NCI-H82 (cell line): ENCODE measurements around the gene TAPBPL.
"Not testable (repeated sequence)": the region's sequence is repeated elsewhere in the genome, so short reads cannot be mapped to it uniquely, and the experiment has no call there.

Experiments used
- DNase-seq: peaks from one replicate; lab custom pipeline; 2025; lab: John Stamatoyannopoulos, UW

Gene TAPBPL, protein sequence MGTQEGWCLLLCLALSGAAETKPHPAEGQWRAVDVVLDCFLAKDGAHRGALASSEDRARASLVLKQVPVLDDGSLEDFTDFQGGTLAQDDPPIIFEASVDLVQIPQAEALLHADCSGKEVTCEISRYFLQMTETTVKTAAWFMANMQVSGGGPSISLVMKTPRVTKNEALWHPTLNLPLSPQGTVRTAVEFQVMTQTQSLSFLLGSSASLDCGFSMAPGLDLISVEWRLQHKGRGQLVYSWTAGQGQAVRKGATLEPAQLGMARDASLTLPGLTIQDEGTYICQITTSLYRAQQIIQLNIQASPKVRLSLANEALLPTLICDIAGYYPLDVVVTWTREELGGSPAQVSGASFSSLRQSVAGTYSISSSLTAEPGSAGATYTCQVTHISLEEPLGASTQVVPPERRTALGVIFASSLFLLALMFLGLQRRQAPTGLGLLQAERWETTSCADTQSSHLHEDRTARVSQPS

DNA sequence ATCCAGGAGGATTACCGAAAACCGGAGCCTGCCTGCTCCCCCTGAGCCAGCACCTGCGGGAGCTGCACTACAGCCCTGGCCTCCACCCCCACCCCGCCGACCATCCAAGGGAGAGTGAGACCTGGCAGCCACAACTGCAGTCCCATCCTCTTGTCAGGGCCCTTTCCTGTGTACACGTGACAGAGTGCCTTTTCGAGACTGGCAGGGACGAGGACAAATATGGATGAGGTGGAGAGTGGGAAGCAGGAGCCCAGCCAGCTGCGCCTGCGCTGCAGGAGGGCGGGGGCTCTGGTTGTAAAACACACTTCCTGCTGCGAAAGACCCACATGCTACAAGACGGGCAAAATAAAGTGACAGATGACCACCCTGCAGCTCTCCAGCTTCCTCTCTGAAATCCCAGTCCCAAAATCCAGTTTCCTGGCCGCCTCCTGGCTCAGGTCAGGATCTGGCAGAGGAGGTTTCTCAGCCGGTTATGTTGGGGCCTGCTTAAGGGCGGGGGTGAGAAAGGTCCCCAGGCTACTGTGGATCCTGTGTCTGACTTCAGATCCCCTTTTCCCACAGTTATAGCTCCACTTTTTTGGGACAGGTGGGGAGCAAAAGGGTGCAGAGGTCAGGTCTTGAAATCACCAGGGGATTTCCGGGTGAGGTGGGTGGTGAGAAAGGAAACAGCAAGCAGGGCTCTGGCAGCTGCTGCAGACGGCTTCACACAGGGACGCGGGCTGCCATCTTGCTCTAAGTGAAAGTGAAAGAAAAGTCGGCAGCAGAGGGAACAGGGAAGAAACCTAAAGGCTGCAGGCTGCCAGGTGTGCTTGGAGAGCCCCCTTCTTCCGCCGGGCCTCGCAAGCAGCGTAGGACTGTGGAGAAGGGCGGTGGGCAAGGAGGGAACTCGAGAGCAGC, at the start of gene TAPBPL:
Gene TAPBPL (plus strand): TSS at position 695 of the 897 bp plus-strand sequence. CDS start 207 bp downstream, outside the sequence.
- DNase-seq, result peak; percentile 94

DNA sequence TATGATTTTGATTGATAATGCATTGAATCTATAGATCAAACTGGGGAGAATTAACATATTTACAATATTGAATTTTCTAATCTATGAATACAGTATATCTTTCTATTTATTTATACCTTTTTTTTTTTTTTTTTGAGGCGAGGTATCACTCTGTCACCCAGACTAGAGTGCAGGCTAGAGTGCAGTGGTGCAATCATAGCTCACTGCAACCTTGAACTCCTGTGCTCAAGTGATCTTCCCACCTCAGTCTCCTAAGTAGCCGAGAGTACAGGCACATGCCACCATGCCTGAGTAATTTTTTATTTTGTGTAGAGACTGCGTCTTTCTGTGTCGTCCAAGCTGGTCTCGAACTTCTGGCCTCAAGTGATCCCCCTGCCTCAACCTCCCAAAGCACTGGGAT, 47.5 kb upstream of the TAPBPL start:
- no peak for DNase-seq

DNA sequence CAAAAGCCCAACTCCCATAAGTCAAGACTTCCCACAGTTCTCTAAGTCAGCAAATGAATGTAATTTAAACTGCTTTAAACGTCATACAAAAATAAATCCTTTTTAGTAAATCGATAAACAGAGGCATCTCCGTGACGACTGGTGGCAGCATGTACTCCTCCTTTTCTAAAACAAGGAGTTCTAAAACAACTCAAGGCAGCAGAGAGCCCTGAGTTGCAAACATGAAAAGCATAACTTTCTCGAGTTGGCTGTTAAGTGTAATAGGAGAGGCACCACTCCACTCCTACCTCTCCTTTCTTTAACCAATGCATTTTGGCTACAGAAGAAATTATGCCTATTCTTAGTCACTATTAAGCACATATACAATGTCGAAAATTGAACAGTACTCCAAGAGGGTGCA, 45.9 kb upstream of the TAPBPL start:
- DNase-seq, result no peak

DNA sequence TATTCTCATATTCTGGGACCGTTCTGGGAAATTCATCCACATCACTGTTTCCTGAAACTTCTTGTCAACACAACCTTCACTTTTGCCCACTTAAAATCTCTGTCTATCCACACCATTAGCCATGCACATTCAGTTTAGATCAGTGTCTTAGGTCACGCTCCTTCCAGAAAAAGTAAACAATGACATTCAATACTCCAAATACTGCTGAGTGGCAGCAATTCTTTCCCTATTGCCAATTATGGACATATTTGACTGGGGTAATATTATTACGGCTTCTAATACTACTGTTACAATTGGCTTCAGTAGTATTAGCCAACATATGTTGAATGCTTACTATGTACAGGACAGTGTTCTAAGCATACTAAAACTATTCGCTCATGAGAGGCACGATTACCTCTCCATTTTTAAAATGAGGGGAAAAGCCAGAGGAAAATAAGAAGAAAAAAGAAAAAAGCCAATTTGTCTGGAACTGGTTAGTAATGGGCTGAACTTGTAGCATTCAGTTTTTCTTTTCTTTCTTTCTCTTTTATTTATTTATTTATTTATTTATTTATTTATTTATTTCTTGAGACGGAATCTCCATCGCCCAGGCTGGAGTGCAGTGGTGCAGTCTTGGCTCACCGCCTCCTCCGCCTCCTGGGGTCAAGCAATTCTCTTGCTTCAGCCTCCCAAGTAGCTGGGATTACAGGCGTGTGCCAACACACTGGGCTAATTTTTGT, 44.4 kb upstream of the TAPBPL start:
- no peak for DNase-seq

DNA sequence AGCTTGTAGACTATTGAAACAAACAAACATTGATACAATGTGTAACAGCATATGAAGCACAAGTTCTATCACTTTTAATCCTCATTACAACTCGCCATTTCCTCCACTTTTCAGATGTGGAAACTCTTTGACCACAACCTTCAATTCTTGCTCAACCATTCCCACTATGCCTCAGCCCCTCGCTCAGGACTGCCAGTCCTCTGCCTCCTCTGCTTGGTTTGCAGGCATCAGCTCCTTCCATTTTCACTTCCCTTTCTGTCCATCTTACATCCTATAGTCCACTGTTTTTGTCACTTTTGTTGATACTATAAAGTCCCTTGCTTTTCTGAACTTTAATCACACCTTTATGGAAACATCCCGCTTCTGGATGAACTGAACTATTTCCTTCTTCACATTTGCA, 35.2 kb upstream of the TAPBPL start:
- DNase-seq, result no peak

DNA sequence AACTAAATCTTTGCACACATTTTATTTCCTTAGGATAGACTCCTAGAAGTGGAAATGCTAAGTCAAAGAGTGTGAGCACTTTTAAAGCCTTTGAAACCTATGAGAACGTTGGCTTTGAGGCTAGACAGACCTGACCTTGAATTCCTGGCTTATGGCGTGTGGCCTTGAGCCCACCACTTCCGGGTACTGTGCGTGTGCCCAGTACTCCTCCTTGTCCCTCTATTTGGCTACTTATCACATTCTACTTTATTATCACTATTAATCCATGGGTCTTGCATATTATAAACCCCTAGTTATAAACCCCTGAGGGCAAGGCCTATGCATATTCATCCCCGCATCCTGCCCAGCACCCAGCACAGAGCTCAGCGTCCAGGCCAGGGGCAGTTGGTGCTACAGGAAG, 33.0 kb upstream of the TAPBPL start:
- no peak for DNase-seq

DNA sequence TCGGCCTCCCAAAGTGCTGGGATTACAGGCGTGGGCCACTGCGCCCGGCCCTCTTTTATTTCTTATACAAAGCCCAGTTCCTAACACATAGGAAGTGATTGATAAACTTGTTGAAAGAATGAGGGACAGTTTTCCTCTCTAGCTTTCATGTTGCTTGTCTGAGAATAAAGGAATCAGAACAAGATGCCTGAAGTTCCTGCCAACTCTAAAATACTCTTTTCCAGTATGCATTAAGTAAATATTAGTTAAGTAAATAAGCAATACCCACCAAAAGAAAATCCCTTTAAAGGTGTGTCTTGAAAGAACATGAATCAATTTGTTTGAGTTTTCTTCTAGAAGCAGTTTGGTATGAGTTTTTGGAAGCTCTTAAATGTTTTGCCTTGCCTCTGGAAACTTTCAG, 31.5 kb upstream of the TAPBPL start:
- DNase-seq, result no peak

DNA sequence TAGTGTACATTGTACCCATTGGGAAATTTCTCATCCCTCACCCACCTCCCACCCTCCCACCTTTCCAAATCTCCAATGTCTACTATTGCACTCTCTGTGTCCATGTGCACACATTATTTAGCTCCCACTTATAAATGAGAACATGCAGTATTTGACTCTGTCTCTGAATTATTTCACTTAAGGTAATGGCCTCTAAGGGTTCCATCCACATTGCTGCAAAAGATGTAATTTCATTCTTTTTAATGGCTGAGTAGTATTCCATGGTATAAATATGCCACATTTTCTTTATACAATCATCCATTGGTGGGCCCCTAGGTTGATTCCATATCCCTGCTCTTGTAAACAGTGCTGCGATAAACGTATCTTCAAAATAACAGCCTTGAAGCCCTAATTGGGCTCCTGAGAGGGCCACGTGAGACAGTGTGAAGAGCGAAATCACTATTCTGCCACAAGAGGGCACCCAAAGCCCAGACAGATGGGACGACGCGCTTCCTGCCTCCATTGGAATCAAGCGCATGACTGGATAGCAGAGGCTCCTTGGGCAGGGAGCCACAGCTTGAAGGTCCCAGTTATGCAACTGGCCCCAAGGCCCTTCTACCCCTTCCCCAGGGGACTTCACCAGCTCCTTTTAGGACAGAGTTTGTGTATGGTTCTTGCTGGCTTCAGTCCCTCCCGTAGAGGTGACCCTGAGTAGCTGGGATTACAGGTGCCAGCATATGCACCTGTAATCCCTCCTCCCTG, 28.4 kb upstream of the TAPBPL start:
- peak; percentile 97 for DNase-seq

DNA sequence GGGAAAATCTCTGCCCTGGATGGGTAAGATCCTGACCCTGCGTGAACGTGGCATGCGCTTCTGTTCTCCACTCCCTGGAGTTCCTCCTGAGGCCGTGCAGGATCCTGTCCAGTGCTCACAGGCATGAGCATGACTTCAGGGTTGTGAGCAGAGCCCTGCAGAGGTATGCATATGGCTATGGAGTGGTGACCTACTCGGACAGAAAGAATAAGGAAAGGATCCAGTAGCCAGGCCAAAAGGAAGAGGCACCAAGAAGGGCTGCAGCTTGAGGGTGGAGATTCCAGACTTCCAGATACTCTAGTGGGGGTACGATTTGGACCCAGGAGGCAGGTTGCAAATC, 27.9 kb upstream of the TAPBPL start:
- no peak for DNase-seq

DNA sequence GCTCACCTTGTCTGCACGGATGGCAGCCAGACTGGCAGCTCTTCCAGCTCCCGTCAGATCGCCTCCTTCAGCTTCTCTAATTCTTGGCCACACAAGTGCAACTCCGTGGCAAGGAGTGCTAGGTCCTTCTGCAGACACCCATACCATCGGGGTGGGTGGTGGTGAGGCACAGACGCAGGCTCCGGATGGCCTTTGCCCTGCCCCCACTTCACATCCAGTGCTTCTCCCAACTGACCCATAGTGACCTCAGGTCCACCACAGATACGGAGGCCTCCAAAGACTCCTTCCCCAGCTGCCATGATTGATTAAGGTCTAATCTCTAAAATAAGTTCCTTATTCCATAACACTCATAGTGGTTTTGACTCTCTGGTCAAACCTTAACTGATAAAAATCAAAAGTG, 27.0 kb upstream of the TAPBPL start:
- no peak for DNase-seq

DNA sequence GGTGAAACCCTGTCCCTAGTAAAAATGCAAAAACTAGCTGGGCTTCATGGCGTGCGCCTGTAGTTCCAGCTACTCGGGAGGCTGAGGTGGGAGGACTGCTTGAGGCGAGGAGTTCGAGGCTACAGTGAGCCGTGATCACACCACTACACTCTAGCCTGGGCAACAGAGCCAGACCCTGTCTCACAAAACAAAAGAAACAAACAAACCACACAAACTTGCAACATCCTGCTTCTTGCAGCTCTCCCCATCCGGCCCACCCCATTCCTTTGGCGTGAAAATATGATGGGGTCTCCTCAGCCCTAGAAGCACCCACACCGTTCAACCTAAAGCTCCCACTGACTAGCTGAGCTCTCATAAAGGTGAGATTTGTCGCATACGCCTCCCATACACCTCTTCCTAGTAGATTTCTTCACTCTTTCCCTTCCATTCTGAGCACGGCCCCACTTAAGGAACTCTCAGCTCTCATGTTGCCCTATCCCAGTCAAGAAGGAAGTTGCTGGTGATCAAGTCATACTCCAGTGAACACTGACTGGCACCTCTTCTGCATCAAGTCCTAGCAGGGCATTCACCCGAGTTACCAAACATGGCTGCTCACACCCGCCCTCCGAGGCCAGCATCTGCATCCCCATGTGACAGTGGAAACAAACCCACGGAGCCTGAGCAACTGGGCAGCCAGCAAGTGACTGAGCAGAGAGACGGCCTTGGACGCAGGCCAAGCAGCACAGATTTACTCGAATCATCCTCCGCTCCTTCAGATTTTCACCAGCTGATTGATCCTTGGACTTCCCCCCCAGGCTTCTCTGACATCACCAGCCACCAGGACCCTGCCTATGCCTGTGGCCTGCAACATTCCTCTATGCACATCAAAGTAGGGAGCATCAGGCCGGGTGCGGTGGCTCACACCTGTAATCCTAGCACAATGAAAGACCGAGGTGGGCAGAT, 26.0 kb upstream of the TAPBPL start:
- peak; percentile 63 for DNase-seq

DNA sequence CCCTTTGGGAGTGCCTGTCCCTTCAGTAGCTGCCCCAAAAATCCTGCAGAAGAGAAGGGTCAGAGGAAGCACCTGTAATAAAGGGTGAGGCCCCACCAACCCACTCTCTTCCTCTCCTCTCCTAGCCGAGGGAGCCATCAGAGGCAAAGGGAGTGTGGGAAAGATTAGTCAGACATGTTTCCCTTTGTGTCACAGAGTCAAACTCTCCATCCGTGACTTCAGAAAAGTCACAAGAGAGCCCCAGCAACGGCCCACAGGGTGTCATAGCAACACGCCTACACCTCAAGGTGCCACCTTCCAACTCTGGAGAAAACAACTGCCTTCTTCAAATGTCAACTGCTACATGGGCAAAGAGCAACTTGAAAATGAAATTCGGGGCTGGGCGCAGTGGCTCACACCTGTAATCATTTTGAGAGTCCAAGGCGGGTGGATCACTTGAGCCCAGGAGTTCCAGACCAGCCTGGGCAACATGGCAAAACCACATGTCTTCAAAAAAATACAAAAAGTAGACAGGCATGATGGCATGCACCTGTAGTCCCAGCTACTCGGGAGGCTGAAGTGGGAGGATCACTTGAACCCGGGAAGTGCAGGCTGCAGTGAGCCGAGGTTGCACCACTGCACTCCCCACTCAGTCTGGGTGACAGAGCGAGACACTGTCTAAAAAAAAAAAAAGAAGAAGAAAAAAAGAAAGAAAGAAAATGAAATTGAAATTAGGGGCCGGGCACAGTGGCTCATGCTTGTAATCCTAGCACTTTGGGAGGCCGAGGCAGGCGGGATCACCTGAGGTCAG, 24.8 kb upstream of the TAPBPL start:
- no peak for DNase-seq

DNA sequence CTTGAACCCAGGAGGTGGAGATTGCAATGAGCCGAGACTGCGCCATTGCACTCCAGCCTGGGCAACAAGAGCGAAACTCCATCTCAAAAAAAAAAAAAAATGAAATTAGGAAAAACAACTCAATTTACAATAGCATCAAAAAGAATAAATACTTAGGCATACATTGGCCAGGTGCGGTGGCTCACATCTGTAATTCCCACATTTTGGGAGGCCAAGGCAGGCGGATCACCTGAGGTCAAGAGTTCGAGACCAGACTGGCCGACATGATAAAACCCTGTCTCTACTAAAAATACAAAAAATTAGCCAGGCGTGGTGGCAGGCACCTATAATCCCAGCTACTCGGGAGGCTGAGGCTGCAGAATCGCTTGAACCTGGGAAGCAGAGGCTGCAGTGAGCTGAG, 24.0 kb upstream of the TAPBPL start:
- DNase-seq, result not testable (repeated sequence)

DNA sequence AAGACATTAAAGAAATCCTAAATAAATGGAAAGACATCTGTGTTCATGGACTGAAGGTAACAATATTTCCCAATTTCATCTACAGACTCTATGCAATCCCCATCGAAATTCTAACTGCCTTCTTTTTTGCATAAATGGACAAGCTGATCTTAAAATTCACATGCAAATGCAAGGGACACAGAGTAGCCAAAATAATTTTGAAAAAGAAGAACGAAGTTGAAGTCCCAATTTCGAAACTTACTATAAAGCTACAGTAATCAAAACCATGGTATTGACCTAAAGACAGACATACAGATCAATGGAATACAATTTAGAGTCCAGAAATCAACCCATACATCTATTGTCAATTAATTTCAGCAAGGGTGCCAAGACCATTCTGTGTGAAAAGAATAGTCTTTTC, 23.5 kb upstream of the TAPBPL start:
- DNase-seq, result no peak

DNA sequence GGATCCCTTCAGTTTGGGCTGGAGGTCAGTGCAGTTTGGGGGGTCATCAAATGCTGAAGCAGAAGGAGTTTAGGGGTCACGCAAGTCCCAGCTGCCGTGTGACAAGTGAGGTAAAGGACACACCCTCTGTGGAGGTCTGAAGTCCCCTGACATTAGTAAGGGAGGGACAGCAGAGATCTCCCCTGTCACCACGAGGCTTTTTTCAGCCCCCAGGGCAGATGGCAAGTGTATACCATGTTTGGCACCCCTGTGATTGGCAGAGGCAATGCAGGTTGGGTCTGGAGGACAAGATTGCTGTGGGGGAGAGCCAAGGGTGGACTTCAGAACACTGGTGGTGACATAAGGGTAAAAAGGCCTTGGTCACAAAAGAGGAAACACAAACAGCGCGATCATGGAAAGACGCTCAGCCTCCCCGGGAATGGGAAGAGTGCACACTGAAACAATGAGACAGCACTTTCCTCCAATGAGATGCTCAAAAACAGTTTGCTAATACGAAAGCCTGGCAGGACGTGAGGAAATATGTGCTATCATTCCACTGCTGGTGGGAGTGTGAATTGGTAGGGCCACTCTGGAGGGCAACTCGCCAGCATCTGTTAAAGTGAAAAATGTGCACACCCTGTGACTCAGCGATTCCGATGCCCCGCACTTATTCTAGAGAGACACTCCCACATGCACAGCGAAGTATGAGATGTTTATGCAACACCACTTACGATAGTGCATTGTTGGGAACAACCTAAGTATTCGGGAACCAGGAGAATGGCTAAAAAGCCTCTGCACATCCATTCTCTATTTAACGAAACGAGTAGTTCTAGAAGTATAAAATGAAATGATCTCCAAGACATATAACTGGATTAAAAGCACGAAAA, 21.5 kb upstream of the TAPBPL start:
- DNase-seq, result no peak

DNA sequence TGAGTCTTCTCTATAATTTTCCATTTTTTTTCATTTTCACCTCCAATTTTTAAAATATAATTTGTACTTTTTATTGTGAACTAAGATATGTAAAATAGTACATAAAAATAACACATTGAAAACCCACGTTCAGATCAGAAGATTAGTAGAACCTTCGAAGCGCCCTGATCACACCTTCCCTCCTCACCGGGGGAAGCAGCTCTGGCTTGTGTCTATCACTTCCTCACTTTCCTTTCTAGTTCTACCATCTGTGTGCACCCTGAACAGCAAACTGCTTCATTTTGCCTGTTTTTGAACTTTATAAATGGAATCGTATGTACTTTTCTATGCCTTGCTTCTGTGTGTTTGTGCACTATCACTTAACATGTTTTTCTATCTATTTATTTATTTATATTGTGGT, 18.9 kb upstream of the TAPBPL start:
- no peak for DNase-seq

DNA sequence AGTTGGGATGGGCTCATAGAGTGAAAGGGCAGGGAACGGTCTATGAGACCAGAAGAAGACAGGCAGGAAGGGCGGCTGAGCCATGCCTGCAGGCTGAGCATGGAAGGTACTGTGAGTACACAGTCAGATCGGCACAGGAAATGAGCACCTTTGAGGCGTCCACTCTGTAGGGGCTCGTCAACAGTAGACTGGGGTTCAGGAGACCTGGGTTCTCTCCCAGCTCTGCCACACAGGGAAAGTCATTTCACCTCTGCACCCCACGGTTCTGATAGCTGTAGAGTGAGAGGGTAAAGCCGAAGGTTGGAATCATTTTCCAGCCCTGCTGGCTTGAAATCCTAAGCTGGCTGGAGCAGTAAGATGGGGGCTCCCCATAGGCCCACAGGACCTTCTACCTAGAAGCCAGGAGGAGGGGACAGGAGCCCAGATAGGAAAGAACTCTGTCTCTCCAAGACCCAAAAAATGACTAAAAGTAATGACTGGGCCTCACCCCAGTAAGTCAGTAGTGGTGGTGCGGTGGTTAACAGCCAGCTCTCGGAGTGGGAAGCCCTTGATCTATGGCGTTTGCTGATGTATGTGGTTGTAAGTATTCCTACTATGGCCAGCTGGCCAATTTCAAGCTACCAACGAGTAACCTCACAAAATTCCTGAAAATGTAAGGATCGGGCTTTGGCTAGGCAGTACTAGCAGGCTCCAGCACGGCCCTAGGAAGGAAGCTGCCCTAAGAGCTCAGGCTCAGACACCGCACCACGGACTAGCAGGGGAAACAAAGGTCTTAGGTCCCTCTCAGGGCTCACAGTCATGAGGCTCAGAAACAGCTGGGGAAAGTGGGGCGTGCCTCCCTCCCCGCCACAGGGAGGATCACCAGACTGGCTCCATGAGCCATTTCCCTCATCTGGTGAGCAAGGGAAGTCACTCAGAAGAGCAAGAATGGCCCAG, 17.4 kb upstream of the TAPBPL start:
- DNase-seq, result no peak
